SIG-M5 (cell line): ENCODE results near the gene BSPRY.
"Not testable (repeated sequence)": the region's sequence is repeated elsewhere in the genome, so short reads cannot be mapped to it uniquely, and the experiment has no call there.

ENCODE experiments used
- DNase-seq: peaks from one replicate; lab custom pipeline; 2025; lab: John Stamatoyannopoulos, UW

The BSPRY gene

DNA sequence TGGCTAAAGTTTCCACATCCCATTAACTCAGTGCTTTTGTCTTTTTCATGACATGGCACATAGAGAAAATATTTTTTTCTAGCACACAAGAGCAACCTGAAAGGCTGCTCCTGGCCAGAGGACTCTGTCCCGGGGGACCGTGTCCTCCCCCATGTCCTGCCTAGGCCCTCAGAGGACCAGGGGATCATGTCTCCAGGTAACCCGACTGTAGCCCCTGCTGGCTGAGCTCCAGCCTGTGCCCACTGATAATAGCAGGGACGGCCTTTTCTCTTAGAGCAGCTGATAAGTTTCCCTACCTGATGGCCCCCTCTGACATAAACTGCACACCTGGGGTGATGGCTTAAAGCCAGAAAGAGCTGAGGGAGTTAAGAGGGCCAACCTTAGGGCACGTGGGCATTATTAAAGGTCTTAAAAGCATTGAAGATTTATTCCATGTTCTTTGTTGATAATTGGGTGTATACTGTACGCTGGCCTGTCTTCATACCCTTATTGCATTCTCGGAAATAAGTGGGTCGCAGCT lies 21.5 kb downstream of the BSPRY start:
- DNase-seq, result no peak

DNA sequence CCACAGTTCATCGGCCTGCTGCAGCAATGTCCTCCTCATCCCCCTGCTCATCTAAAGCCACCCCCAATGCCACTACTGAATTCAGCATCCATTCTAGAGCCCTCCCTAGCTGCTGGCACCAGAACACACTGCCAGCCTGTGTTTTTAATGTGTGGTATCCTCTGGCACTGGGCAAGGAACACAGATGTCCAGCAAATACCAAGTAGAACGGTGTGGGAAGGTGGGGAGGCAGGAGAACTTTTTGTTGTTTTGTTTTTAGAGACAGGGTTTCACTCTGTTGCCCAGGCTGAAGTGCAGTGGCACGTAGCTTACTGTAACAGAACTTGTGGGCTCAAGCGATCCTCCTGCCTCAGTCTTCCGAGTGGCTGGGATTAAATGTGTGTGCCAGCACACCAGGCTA lies 22.7 kb downstream of the BSPRY start:
- DNase-seq, result no peak

DNA sequence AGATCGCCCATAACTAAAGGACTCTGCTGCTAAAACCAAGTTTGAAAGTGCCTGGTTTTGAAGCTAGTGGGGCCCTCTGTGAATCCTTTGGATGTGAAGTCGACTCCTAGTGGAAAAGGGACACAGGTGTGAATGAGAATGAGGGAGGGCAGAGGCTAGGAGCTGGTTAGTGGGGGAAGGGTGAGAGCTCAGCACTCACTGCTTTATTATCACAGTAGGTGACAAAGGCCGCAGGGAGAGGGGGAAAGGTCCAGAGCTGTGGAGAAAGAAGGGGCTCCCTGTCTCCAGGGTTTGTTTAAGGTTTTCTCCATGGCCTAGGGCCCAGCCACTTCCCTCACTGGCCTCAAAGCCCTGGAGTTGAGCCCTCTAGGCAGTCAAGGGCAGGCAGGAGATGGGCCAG lies 23.9 kb downstream of the BSPRY start:
- DNase-seq, result no peak

DNA sequence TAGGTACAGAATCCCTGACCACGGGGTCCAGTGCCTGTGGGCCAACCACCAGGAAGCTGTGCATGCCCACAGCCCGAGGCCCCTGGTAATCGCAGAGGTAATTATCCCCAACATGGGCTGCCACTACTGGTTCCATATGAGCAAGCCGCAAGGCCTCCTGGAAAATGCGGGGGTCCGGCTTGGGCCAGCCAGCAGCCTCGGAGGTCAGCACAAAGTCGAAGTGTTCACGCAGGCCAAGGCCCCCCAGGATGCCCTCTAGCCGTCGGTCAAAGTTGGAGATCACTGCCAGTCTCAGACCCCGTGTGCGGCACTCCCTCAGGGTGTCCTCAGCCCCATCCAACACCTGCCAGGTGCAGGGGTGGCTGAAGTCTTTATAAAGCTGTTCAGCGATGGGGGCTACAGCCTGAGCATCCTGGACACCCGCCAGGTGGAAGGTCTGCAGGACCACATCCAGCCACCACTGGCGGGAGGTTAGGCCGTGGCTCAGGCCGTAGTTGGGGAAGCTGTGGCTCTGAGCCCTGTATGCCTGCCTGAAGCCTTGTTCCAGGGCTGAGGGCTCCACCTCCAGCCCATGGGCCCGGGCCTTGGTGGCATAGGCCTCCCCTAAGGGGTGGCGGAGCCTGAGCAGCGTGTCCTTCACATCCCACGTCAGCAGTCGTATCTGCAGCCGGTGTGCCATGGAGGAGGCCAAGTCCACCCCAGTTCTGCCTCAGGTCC lies 24.5 kb downstream of the BSPRY start:
- DNase-seq, result no peak

DNA sequence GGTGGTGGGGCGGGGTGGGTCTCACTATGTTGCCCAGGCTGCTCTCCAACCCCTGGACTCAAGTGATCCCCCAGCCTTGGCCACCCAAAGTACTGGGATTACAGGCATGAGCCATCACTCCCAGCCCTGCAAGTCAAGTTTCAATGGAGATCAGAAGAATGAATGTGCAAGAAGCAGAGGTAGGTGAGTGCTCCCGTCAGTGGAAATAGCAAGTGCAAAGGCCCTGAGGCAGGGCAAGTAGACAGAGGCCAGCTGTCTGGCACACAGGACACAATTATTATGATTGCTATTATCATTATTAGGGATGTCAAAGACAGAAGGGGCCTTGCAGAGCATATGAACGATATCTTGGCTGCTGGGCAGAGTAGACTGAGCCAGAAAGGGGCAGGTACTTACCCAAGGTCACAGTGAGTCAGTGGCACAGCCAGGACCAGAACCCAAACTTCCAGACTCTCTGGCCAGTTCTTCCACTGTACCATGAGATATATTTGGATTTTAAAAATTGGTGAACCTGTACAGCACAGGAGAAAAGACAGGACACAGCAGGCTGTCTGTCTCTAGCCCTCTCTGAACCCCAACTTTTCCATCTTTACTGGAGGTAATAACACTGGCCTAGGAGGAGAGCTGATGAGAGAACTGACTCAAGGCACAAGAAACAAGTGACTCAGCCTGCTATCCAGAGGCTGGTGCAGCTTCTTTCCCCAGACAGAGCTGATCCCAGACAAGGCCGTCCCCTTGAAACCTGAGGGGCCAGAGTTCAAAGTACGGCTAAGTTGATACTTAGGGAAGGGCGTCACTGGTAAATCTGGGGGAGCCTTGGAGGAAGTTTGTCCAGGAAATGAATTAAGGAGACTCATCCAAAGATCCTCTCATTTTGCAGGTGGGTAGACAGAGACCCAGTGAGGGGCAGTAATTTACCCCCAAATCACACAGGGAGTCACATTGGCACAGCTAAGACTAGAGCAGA lies 26.0 kb downstream of the BSPRY start:
- DNase-seq, result no peak

DNA sequence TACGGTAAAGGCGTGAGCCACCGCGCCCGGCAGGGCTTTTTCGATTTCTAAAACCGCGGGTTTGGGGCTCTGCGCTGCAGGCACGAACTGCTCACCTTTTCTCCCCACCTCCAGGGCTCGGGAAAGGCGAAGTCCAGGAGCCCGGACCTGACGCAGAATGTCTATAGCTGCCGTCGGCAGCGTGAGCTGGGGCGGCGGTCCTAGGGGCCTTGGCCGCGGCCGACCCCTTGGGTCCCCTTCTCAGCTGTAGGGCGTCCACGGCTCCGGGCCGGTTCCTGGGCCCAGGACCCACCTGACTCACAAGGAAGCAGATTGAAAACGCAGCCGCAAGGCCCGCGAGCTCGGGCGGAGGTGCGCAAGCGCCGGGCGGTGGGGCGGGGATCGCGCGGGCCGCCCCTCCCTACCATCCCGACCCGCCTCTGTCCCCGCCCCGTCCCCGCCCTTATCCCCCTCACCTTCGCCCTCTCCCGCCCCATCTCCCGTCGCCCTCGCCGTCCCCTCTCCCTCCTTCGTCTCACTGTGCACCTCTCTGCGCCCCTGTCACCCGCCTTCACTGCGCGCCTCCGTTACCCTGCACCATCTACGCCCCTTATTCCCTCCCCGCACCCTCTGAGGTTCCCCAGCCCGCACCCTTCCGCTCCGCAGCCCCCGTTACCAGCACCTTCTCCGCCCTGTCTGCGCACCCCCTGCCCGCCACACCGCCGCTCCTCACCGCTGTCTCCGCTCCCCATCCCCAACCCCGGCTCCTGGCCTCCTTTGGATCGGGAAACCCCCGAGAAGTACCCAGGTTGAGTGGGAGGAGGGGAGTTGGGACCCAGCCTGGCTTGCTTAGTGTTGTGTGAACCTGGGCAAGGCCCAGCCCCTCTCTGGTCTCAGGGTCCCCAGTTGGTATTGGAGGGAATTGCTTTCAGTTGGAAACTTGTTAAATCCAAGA lies 27.6 kb downstream of the BSPRY start, which contains the start of gene HDHD3:
TSS of gene HDHD3 (minus strand) at position 353 of the 934 bp plus-strand sequence. CDS start 2,632 bp downstream, outside the sequence.
- no peak for DNase-seq

DNA sequence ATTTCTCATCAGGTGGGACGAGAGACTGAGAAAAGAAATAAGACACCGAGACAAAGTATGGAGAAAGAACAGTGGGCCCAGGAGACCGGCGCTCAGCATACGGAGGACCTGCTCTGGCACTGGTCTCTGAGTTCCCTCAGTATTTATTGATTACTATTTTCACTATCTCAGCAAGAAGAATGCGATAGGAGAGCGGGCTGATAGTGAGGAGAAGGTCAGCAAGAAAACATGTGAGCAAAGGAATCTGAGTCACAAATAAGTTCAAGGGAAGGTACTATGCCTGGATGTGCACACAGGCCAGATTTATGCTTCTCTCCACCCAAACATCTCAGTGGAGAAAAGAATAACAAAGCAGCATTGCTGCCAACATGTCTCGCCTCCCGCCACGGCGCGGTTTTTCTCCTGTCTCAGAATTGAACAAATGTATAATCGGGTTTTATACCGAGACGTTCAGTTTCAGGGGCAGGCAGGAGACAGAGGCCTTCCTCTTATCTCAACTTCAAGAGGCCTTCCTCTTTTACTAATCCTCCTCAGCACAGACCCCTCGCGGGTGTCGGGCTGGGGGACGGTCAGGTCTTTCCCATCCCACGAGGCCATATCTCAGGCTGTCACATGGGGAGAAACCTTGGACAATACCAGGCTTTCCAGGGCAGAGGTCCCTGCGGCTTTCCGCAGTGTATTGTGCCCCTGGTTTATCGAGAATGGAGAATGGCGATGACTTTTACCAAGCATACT lies 29.9 kb downstream of the BSPRY start:
- not testable (repeated sequence) for DNase-seq

DNA sequence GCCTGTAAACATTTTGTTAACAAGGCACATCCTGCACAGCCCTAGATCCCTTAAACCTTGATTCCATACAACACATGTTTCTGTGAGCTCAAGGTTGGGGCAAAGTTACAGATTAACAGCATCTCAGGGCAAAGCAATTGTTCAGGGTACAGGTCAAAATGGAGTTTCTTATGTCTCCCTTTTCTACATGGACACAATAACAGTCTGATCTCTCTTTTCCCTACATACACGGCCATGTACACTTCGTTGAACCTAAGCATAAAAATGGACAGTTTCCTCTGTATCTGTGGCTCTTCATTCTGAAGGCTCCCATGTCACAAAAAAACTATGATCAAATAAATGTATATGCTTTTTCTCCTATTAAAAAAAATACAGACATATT lies 30.5 kb downstream of the BSPRY start:
- DNase-seq, result not testable (repeated sequence)

DNA sequence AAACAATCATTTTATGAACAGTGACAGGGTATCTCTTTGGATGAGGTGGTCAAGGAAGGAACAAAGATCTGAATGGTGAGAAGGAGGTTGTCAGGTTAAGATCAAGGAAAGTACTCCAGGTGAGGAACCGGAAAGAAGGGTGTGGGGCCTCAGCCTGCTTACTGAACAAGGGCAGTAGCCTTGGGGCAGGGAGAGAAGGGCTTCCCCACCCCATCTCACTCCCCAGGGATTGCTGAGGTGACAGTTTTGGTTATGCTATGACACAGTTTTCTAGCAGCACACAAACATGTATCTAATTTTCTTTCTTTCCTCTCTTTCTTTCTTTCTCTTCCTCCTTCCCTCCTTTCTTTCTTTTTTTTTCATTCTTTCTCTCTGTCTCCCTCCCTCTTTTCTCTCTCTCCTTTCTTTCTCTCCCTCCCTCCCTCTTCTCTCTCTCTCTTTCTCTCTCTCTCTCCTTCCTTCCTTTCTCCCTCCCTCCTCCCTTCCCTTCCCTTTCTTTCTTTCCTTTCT lies 31.6 kb downstream of the BSPRY start:
- DNase-seq, result no peak

DNA sequence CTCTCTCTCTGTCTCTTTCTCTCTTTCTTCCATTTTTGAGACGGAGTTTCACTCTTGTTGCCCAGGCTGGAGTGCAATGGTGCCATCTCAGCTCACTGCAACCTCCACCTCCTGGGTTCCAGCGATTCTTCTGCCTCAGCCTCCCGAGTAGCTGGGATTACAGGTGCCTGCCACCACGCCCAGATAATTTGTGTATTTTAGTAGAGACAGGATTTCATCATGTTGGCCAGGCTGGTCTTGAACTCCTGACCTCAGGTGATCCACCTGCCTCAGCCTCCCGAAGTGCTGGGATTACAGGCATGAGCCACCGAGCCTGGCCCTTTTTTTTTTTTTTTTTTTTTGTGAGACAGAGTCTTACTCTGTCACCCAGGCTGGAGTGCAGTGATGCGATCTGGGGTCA lies 32.1 kb downstream of the BSPRY start:
- DNase-seq, result not testable (repeated sequence)

DNA sequence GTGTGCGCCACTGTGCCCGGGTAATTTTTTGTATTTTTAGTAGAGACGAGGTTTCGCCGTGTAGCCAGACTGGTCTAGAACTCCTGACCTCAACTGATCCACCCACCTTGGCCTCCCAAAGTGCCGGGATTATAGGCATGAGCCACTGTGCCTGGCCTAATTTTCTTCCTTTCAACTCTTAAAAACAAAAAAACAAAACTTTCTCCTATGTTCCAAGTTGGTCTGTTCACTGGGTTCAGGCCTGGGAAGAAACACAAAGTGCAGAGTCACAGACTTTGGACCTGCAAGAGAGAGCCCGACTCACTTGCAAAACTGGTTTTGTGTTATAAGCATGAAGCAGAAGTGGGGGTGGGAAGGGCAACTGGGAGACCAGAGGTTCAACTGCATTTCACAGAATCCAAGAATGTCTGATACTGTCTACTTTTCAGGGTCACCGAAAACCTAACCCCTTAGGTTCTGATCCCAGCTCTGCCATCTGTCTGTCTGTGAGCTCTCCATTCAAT lies 32.6 kb downstream of the BSPRY start:
- no peak for DNase-seq

DNA sequence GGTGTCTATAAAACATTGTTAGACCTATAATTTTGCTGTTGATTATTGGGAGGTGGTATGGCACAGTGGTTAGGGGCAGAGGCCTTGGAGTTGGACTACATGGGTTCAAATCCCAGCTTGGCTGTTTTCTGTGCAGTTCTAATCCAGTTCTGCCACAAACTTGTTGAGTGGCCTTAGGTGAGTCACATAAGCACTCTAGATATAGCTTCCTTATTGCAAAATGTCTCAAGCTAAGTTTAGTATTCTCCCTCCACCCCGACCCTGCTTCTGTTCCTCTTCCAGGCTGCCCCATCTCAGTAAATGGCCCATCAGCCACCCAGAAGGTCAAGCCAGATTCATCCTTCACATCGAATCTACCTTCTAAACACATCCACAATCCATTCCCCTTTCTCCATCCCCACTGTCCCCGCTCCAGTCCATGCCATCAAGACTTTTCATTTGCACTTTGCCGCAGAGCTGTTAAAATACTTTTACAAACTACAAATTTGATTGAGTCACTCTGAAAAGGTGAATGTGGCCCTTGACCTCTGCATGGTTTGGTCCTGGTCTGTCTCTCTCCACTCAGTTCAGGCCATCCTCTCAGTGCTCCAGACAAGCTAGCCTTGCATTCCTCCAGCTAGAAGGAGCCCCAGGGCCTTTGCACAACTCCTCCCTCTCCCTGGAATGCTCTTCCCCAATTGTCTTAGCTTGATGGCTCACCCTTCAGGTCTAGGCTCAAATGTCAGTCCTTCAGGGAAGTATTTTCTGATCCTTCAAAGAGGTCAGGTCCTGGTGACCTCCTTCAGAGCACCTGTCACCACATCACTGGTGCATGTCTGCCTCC lies 37.4 kb downstream of the BSPRY start:
- DNase-seq, result no peak

DNA sequence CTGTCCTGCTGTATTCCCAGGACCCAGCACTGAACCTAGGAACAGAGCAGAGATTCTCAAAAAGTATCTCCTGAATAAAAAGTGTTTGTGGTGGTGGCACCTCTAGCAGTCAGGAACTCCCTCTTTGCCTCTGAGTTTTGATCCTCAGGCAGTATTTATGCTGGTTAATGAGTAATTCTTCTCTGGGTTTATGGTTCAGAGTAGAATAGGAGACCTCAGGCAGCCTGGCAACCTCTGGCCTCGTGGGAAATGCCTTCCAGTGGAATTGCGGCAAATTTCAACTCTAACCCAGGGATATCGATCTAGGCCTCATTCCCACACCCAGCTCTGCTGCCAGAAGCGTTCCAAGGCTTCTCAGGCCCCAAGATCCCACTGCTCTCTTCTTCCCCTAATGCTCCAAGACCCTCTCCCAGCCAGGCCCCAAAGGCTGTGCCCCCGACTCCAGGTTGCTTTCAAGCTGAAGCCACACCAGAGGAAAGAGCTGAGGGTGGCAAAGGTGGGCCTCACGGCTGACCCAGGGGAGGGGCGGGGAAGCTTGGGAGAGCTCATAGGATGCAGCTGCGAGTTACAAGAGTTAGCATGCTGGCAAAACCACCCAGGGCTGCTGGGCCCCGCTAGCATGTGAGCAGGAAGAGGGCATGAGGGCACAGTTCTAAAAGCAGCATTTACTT lies 38.4 kb downstream of the BSPRY start:
- no peak for DNase-seq

DNA sequence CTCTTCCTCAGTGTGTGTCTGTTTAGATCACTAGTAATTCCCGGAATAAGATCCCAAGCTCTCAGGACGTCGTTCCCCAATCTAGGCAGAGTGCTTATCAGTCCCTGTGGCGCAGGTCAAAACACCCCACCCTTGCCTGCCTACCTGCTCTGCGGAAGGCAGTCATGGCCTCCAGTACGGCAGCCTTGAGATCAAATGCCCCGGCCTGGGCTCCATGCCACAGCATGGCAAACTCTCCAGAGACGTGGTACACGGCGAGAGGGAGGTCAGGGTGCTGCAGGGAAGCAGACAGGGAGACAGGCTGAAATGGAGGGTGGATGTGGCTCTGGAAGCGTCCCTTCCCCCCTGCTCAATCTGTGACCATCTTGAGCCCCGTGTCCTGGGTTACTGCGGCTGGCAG lies 39.5 kb downstream of the BSPRY start:
- DNase-seq, result no peak

DNA sequence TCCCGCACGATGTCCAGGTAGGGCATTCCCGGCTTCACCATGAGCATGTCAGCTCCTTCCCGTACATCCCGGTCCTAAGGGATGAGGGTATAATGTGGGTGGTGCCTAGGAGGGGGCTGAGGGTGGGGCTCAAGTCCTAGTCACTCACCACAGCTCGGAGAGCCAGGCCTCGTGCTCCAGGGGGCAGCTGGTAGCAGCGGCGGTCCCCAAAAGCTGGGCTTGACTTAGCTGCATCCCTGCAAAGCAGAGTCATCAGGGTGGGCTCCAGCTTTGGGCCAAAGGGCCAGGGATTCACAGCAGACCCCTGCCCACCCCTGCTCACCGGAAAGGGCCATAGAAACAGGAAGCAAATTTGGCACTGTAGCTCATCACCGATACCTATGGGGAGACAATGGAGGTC lies 40.1 kb downstream of the BSPRY start:
- no peak for DNase-seq

DNA sequence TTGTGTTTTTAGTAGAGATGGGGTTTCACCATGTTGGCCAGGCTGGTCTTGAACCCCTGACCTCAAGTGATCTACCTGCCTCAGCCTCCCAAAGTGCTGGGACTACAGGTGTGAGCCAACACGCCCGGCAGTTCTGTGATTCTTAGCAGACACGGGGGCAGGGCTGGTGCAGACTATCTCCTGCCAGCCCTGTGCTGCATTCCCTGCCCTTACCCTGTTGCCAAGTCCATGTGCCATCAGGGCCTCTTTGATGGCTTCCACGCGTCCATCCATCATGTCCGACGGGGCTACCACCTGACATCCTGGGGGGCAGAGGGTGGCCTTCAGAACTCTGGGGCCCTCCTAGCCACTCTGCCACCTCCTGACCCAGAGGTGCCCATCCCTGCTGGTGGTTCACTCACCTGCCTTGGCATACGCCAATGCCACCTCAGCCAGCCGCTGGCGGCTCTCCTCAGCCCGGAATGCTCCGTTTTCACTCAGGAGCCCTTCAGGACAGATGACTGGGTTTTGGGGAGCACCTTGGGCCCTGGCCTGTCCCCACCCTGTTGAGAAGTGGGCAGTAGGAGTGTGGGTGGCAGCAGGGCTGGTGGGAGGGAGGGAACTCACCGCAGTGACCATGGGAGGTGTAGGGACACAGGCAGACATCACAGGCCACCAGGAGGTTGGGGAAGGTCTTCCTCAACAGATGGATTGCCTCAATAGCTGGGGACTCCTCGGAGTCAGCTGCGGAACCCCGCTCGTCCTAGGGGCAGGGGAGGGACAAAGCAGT lies 41.0 kb downstream of the BSPRY start:
- DNase-seq, result no peak

DNA sequence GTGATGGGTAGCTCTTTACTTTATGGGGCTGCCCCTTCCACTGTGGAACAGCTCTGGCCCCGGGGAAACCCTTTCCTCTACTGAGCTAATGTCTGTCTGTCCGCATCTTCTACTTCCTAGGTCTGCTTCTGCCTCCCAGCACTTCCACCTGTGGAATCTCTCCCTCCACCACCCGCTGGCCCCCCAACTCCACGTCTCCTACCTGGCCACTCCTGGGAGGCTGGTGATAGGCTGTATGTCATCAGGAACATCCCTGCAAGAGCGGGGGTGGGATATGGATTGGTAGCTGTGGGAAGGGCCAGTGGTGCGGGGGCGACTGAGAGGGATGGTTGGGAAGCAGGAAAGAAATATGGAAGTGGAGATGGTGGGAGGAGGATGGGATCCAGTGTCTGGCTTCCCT lies 42.6 kb downstream of the BSPRY start:
- no peak for DNase-seq

DNA sequence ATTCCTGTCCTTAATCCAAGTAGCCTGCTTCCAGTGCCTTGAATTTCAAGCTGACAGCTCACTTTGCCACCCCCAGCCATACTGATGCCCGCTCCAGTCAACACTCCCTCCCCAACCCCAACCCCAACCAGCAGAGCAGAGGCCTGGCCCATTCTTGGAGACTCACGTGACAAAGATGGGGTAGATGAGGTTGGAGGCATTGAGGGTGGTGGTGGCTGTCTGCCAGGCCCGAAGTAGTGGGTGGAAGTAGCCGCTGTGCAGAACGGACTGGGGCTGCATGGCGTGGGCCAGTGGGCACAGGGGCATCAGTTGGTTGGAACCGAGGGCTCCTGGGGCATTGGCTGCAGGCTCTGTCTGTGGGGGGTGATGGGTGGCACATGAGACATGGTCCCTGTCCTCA lies 43.9 kb downstream of the BSPRY start:
- DNase-seq, result no peak
